ENCODE data around the gene MYO15A. TPM values are rescaled to one million over a fixed set of nuclear protein-coding genes. Genes with fewer than 3 reads are reported as not detected.

MYO15A gene
- total RNA-seq, 1 donor, result 1.1 TPM

- no peak for DNase-seq (ENCODE audit: insufficient read length, low spot score, missing footprints)
- Histone ChIP-seq H4K20me1 (ENCODE audit: insufficient read depth, low read length) (no peaks in the 10 kb centered on the region), H3K27me3 (ENCODE audit: insufficient read depth, low read length) (no peaks in the 10 kb centered on the region), H2AFZ (ENCODE audit: low read length) (no peak overlapping the region), H3K4me1 (ENCODE audit: insufficient read depth, low read length) (no peaks in the 10 kb centered on the region), H3K4me2 (ENCODE audit: insufficient read depth, low read length) (no peak overlapping the region), H3K36me3 (ENCODE audit: insufficient read depth, low read length) (no peaks in the 10 kb centered on the region), H3K4me3 (ENCODE audit: insufficient read depth, low read length) (no peak overlapping the region), H3K79me2 (ENCODE audit: insufficient read depth, low read length) (no peaks in the 10 kb centered on the region), H3K27ac (ENCODE audit: low read depth, low read length) (no peak overlapping the region), H3K9me3 (ENCODE audit: low read depth, low read length) (no peaks in the 10 kb centered on the region)
- TF ChIP-seq CTCF (IDR thresholded peaks at IDR 0.05; ENCODE audit: extremely low read depth, low read depth, low read length), result no peak
Observed at GRCh38 chr17:18117533-18117932, 9.0 kb downstream of the MYO15A start.

- Histone ChIP-seq H3K79me2 (ENCODE audit: insufficient read depth, low read length) (no peaks in the 10 kb centered on the region), H2AFZ (ENCODE audit: low read length) (no peak overlapping the region)
- no peak for DNase-seq (ENCODE audit: insufficient read length, low spot score, missing footprints)
Observed at GRCh38 chr17:18117982-18118975, 9.7 kb downstream of the MYO15A start.

GRCh38 chr17:18119166-18119745 lies 10.7 kb downstream of the MYO15A start:
- no peaks in the 10 kb centered on the region for H3K4me1 ChIP-seq (ENCODE audit: insufficient read depth, low read length)
- H3K9me3 ChIP-seq (ENCODE audit: low read depth, low read length), result no peaks in the 10 kb centered on the region
- no peaks in the 10 kb centered on the region for H4K20me1 ChIP-seq (ENCODE audit: insufficient read depth, low read length)
- no peak overlapping the region for H3K4me3 ChIP-seq (ENCODE audit: insufficient read depth, low read length)
- H2AFZ ChIP-seq (ENCODE audit: low read length), result no peak overlapping the region
- DNase-seq (ENCODE audit: insufficient read length, low spot score, missing footprints), result no peak
- no peaks in the 10 kb centered on the region for H3K36me3 ChIP-seq (ENCODE audit: insufficient read depth, low read length)
- no peaks in the 10 kb centered on the region for H3K79me2 ChIP-seq (ENCODE audit: insufficient read depth, low read length)
- no peaks in the 10 kb centered on the region for H3K27me3 ChIP-seq (ENCODE audit: insufficient read depth, low read length)
- H3K4me2 ChIP-seq (ENCODE audit: insufficient read depth, low read length), result no peak overlapping the region
- no peak for TF ChIP-seq CTCF (IDR thresholded peaks at IDR 0.05; ENCODE audit: extremely low read depth, low read depth, low read length)
- no peak overlapping the region for H3K27ac ChIP-seq (ENCODE audit: low read depth, low read length)

More at GRCh38 chr17:18117982-18118975, 9.7 kb downstream of the MYO15A start:
- Histone ChIP-seq H3K9me3 (ENCODE audit: low read depth, low read length) (no peaks in the 10 kb centered on the region), H3K36me3 (ENCODE audit: insufficient read depth, low read length) (no peaks in the 10 kb centered on the region), H3K4me1 (ENCODE audit: insufficient read depth, low read length) (no peaks in the 10 kb centered on the region), H3K4me2 (ENCODE audit: insufficient read depth, low read length) (no peak overlapping the region), H3K27ac (ENCODE audit: low read depth, low read length) (no peak overlapping the region), H3K4me3 (ENCODE audit: insufficient read depth, low read length) (no peak overlapping the region), H3K27me3 (ENCODE audit: insufficient read depth, low read length) (no peaks in the 10 kb centered on the region), H4K20me1 (ENCODE audit: insufficient read depth, low read length) (no peaks in the 10 kb centered on the region)
- TF ChIP-seq CTCF (IDR thresholded peaks at IDR 0.05; ENCODE audit: extremely low read depth, low read depth, low read length), result no peak

- Histone ChIP-seq H3K4me3 (ENCODE audit: insufficient read depth, low read length) (no peak overlapping the region), H3K27ac (ENCODE audit: low read depth, low read length) (no peak overlapping the region), H3K36me3 (ENCODE audit: insufficient read depth, low read length) (no peaks in the 10 kb centered on the region), H3K27me3 (ENCODE audit: insufficient read depth, low read length) (no peaks in the 10 kb centered on the region), H3K9me3 (ENCODE audit: low read depth, low read length) (no peaks in the 10 kb centered on the region), H3K4me1 (ENCODE audit: insufficient read depth, low read length) (no peaks in the 10 kb centered on the region), H3K79me2 (ENCODE audit: insufficient read depth, low read length) (no peaks in the 10 kb centered on the region), H2AFZ (ENCODE audit: low read length) (no peak overlapping the region), H4K20me1 (ENCODE audit: insufficient read depth, low read length) (no peaks in the 10 kb centered on the region), H3K4me2 (ENCODE audit: insufficient read depth, low read length) (no peak overlapping the region)
- TF ChIP-seq CTCF (IDR thresholded peaks at IDR 0.05; ENCODE audit: extremely low read depth, low read depth, low read length), result no peak
- DNase-seq (ENCODE audit: insufficient read length, low spot score, missing footprints), result no peak
Observed at GRCh38 chr17:18119938-18120337, 11.4 kb downstream of the MYO15A start.
